Hepatocyte (in vitro differentiated cells): ENCODE data around the gene NPAS3. TPM values are rescaled to one million over a fixed set of nuclear protein-coding genes. Genes with fewer than 3 reads are reported as not detected.

ENCODE experiments used
- DNase-seq: peaks from one replicate; pipeline ENCODE4 v3.0.0-alpha.2; 2016; ENCODE audit warnings: low spot score
- H2AFZ ChIP-seq: fragments of 200-600 bp; sonication (generic); 2 replicates; pipeline ENCODE4 v1.6.0; 2016; ENCODE audit warnings: antibody characterized with exemption, mild to moderate bottlenecking
- H3K27ac ChIP-seq: fragments of 200-600 bp; sonication (generic); 2 replicates; pipeline ENCODE4 v1.5.1; 2016; ENCODE audit warnings: mild to moderate bottlenecking
- H3K27me3 ChIP-seq: fragments of 200-600 bp; sonication (generic); 2 replicates; pipeline ENCODE4 v1.6.1; 2016
- H3K36me3 ChIP-seq: fragments of 200-600 bp; sonication (generic); replicated peaks from 2 replicates; pipeline ENCODE4 v1.5.1; 2016; ENCODE audit warnings: low read depth; ENCODE audit not compliant: insufficient read depth
- H3K4me1 ChIP-seq: fragments of 200-600 bp; sonication (generic); 2 replicates; pipeline ENCODE4 v1.5.1; 2016; ENCODE audit warnings: mild to moderate bottlenecking, moderate library complexity; ENCODE audit not compliant: insufficient read depth
- H3K4me2 ChIP-seq: fragments of 200-600 bp; sonication (generic); 2 replicates; pipeline ENCODE4 v1.6.0; 2016
- H3K4me3 ChIP-seq: fragments of 200-600 bp; sonication (generic); 2 replicates; pipeline ENCODE4 v1.5.1; 2016; ENCODE audit warnings: mild to moderate bottlenecking
- H3K79me2 ChIP-seq: fragments of 200-600 bp; sonication (generic); 2 replicates; pipeline ENCODE4 v1.6.0; 2017; ENCODE audit warnings: mild to moderate bottlenecking
- H3K9me2 ChIP-seq: fragments of 200-600 bp; sonication (generic); replicated peaks from 2 replicates; pipeline ENCODE4 v1.6.0; 2017; ENCODE audit warnings: mild to moderate bottlenecking; ENCODE audit not compliant: insufficient read depth
- H3K9me3 ChIP-seq: fragments of 200-600 bp; sonication (generic); 2 replicates; pipeline ENCODE4 v1.5.1; 2016; ENCODE audit warnings: low read depth, mild to moderate bottlenecking
- H4K20me1 ChIP-seq: fragments of 200-600 bp; sonication (generic); 2 replicates; pipeline ENCODE4 v1.6.0; 2016; ENCODE audit warnings: mild to moderate bottlenecking; ENCODE audit not compliant: insufficient read depth, poor library complexity, severe bottlenecking
- EZH2 ChIP-seq: fragments of 200-600 bp; sonication (generic); IDR thresholded peaks from 2 replicates; pipeline ENCODE4 v1.6.1; 2016; ENCODE audit warnings: antibody characterized with exemption, mild to moderate bottlenecking, borderline replicate concordance
- EZH2phosphoT487 ChIP-seq: fragments of 200-600 bp; sonication (generic); IDR thresholded peaks from one replicate; pipeline ENCODE4 v1.6.1; 2018; ENCODE audit warnings: antibody characterized with exemption, mild to moderate bottlenecking, low read depth, moderate library complexity; ENCODE audit not compliant: unreplicated experiment, severe bottlenecking
- WGBS: methylation state at CpG from one replicate; pipeline ENCODE4 v1.1.6; 2016; ENCODE audit warnings: low lambda C conversion rate; ENCODE audit errors: missing lambda C conversion rate; 5-methylcytosine and 5-hydroxymethylcytosine counted together
- polyA plus RNA-seq: library from polyadenylated mRNA; unstranded; fragments of >200 nt; fragmentation: Nextera tagmentation; extraction: Ambion mirVana; gene quantifications from 2 replicates; pipeline ENCODE4 v1.2.1, GENCODE V29; 2016
- total RNA-seq: library from RNA; depleted of rRNA; stranded (reverse); fragments of >200 nt; gene quantifications from 2 replicates; pipeline ENCODE4 v1.2.3, GENCODE V29; 2014
- TF ChIP-seq, protein P1 (sequence below): fragments of 200-600 bp; sonication (generic); IDR thresholded peaks from 2 replicates; pipeline ENCODE4 v1.5.1; 2016; ENCODE audit warnings: antibody characterized with exemption, mild to moderate bottlenecking; ENCODE audit not compliant: poor library complexity

Gene NPAS3
- total and polyA plus RNA-seq, 2 experiments from 2014 or later = 0.11 to 1.1 TPM

DNA sequence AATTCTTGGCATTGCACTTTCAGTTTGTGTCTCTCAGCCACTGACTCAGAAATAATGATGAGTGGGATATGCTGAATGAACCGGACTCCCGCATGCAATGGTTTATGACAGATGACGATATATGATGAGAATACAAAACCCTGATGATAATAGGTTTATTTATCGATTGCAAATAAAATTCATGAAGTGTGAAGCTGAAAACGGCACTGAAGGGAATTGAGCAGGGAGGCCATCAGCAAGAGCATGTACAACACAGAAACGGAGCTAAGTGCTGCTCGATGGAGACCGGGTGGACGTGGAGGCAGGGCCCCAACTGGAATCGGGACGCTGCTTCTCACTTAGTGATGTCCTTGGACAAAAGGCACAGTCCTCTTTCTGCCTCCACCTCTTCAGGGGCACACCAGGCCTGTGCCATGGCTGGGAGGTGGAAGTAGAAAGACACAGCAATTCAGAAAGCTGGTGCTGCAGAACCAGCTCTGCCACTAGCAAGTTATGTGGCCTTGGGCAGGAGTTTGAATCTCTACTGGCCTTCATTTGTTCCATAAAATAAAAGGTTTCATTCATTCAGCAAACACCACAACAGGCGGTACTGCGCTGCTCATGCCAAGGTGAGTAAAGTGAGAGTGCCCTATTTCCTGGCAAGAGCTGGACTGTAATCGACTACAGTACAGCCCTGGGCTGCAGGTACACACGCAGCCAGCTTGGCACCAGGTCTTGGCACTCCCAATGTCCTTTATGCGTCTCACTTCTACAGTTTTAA lies 895.2 kb downstream of the NPAS3 start:
- no peaks in the 10 kb centered on the region for H4K20me1 ChIP-seq
- WGBS = 95% methylated on average over 16 of the region's 16 CpGs
- TF ChIP-seq EZH2phosphoT487 (no peak), EZH2 (no peak)
- TF ChIP-seq, protein P1, sequence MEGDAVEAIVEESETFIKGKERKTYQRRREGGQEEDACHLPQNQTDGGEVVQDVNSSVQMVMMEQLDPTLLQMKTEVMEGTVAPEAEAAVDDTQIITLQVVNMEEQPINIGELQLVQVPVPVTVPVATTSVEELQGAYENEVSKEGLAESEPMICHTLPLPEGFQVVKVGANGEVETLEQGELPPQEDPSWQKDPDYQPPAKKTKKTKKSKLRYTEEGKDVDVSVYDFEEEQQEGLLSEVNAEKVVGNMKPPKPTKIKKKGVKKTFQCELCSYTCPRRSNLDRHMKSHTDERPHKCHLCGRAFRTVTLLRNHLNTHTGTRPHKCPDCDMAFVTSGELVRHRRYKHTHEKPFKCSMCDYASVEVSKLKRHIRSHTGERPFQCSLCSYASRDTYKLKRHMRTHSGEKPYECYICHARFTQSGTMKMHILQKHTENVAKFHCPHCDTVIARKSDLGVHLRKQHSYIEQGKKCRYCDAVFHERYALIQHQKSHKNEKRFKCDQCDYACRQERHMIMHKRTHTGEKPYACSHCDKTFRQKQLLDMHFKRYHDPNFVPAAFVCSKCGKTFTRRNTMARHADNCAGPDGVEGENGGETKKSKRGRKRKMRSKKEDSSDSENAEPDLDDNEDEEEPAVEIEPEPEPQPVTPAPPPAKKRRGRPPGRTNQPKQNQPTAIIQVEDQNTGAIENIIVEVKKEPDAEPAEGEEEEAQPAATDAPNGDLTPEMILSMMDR = no peak

DNA sequence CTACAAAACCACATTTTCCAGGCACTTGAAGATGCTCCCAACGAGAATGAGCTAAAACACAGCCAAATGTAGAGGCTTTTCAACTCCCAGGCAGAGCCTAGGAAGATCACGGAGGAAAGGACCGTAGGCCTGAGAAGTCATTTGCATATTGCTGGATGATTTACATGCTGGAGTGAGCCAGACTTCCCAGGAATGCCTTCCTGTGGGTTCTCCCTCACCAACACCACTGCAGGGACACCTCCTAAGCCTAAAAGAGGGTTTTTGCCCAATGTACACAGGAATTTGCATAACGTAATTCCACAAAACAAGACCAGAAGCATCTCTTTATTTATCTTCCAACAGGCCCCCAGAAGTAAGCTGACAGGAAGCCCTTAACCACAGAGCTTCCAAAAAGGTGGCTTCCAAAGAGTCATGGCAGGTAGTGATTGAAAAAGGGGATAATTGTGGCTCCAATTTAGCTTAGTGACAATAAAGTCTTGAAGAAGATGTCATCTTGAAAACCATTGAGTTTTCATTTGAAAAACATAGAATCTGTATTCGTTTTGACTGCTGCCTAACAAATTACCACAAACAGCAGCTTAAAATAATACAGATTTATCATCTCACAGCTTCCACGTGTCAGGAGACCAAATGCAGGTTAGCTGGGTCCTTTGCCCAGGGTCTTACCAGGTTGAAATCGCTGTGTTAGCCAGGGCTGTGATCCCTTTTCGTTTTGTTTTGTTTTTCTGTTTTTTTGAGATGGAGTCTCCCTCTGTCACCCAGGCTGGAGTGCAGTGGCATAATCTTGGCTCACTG lies 896.0 kb downstream of the NPAS3 start:
- Histone ChIP-seq H2AFZ (no peak overlapping the region), H3K9me2 (no peaks in the 10 kb centered on the region), H3K27ac (no peak overlapping the region), H3K4me3 (no peak overlapping the region), H3K79me2 (no peaks in the 10 kb centered on the region), H3K36me3 (no peaks in the 10 kb centered on the region), H3K4me1 (no peaks in the 10 kb centered on the region), H3K4me2 (no peak overlapping the region), H3K9me3 (no peaks in the 10 kb centered on the region), H4K20me1 (no peaks in the 10 kb centered on the region), H3K27me3 (no peaks in the 10 kb centered on the region)
- WGBS = 81% methylated on average over 8 of the region's 8 CpGs
- TF ChIP-seq, protein P1 = no peak
- no peak for TF ChIP-seq EZH2
- TF ChIP-seq EZH2phosphoT487 = no peak
- DNase-seq = no peak

More for the DNA sequence above, 895.2 kb downstream of the NPAS3 start:
- Histone ChIP-seq H2AFZ (no peak overlapping the region), H3K36me3 (no peaks in the 10 kb centered on the region), H3K27me3 (no peaks in the 10 kb centered on the region), H3K9me2 (no peaks in the 10 kb centered on the region), H3K4me1 (no peaks in the 10 kb centered on the region), H3K4me3 (no peak overlapping the region), H3K79me2 (no peaks in the 10 kb centered on the region), H3K27ac (no peak overlapping the region), H3K4me2 (no peak overlapping the region), H3K9me3 (no peaks in the 10 kb centered on the region)
- DNase-seq = no peak

DNA sequence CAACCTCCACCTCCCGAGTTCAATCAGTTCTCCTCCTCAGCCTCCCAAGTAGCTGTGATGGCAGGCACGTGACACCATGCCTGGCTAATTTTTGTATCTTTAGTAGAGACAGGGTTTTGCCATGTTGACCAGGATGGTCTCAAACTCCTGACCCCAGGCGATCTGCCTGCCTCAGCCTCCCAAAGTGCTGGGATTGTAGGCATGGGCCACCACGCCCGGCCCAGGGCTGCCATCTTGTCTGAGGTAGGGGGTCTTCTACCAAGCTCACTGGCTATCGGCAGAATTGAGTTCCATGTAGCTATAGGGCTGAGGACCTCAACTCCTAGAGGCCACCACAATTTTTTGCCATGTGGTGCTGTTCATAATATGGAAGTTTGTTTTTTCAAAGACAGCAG lies 896.6 kb downstream of the NPAS3 start:
- Histone ChIP-seq H3K27ac (no peak overlapping the region), H3K9me3 (no peaks in the 10 kb centered on the region), H3K4me2 (no peak overlapping the region), H3K9me2 (no peaks in the 10 kb centered on the region), H3K79me2 (no peaks in the 10 kb centered on the region), H3K36me3 (no peaks in the 10 kb centered on the region), H4K20me1 (no peaks in the 10 kb centered on the region), H3K4me3 (no peak overlapping the region), H3K4me1 (no peaks in the 10 kb centered on the region), H2AFZ (no peak overlapping the region), H3K27me3 (no peaks in the 10 kb centered on the region)
- no peak for DNase-seq
- 95% methylated on average over 6 of the region's 6 CpGs for WGBS
- TF ChIP-seq EZH2phosphoT487 (no peak), EZH2 (no peak)
- TF ChIP-seq, protein P1 = no peak
